HG02870 (cell line): Measurements from ENCODE around the gene CATSPER2.
"Not testable (repeated sequence)": the region's sequence is repeated elsewhere in the genome, so short reads cannot be mapped to it uniquely, and the experiment has no call there.

Experiments used
- ATAC-seq: cut with Tn5 transposase; IDR thresholded peaks from one replicate; pipeline ENCODE4 v1.9.1; 2021; ENCODE audit warnings: mild to moderate bottlenecking, moderate library complexity; ENCODE audit not compliant: unreplicated experiment

The CATSPER2 gene

GRCh38 chr15:43593328-43594190 is 55.1 kb downstream of the CATSPER2 start, which contains the start of gene CKMT1B:
TSS of gene CKMT1B (plus strand) at chr15:43594027. CDS start at chr15:43594219, 192 bp downstream.
- ATAC-seq = not testable (repeated sequence)

DNA sequence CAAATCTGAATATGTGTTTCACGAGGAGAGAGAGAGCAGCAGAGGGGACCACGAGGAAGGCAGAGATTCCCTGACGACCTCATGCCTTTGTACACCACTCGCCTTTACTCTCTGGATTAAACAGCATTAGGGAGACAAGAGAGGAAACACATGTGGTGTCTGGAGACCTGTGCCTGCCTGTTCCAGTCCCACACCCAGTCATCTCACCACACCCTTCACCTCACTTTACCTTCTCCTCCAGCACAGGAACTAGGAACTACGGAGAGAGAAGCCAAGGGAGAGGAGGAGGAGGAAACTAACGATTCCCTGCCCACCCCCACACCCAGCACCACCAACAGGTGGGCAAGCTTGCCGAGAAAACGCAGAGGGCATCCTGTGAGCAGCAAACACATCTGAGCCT is 55.8 kb downstream of the CATSPER2 start:
- ATAC-seq = not testable (repeated sequence)

GRCh38 chr15:43589778-43590466 is 58.7 kb downstream of the CATSPER2 start, which contains the start of gene PPIP5K1:
TSS of gene PPIP5K1 (minus strand) at chr15:43590208. CDS start at chr15:43584504, 5,704 bp downstream.
- ATAC-seq = peak; percentile 96
